ENCODE measurements around the gene TMEM132D. TPM values are rescaled to one million over a fixed set of nuclear protein-coding genes. Genes with fewer than 3 reads are reported as not detected.

TMEM132D gene
- total RNA-seq, 1 donor from 2014 or later, result not detected

DNA sequence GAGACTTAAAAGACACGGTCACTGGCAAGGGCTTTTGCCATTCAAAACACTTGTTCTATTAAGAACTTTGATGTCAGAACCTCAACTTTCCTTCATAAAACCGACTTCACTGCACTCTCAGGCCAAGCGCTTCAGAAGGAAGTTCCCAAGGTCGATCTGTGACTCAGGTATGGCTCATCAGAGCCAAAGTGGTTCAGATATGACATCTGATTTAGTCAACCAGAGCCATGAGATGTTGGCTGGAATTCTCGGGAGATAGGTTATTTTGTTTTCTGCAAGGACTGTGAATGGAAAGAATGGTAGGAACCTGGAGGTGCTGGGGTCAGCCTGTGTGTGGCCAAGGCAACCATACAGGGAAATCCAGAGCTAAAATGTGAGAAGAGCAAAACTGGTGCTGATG is 604.9 kb downstream of the TMEM132D start:
- ATAC-seq (no peak), DNase-seq (ENCODE audit: low spot score) (no peak)

- ATAC-seq, result no peak
- DNase-seq (ENCODE audit: low spot score), result no peak
Measured at GRCh38 chr12:129296671-129297070, 607.2 kb downstream of the TMEM132D start.

GRCh38 chr12:129294868-129295267 is 609.0 kb downstream of the TMEM132D start:
- no peak for ATAC-seq
- no peak for DNase-seq (ENCODE audit: low spot score)

DNA sequence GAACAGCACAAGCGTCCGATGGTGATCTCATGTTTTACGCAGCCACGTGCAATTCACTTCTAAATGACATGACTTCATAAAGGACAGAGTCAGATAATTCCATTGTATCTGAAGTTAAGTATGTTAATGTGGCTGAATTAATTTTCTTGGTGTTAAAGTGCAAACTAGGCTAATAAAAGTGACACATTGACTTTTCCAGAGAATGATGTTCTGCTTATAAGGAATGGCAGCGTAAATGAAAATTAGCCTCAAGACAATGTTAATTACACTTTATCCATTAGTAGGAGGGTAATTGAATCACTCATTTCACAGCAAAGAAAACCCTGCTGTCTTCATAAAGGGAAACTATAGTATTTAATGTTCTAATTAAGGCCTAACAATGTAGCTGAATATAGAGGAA is 624.1 kb downstream of the TMEM132D start:
- ATAC-seq (no peak), DNase-seq (ENCODE audit: low spot score) (no peak)

DNA sequence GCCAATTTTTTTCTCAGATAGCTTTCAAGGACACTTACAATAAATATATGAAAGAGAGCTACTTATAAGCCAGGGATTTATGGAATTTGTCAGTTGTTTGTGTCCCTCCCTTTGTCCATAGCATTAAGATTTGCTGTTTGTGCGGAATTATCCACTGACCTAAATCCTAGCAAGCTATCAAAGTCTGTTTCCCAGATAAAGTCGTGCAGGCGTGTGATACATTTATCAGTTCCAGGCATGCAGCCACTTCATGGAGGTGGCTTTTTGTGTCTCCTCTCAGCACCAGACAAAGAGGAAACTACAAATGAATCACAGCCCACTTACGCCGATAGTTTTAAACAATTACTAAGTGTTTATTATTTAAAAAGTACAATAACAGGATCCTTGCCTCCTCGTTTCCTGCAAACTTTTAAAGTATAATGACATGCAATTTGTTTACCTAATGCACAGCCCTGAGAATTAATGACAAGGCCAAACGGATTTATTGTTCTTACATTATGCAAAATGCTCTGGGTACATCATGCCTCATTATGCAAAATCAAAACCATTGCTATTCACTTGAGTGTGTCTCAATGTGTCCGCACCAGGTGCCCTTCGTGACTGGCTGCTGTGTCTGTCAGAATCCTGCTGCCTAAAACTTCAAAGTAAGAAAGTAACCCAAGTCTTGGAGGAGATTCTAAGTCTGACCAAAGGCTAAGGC is 627.3 kb downstream of the TMEM132D start:
- ATAC-seq, result peak; percentile 55

GRCh38 chr12:129269756-129270495 is 633.9 kb downstream of the TMEM132D start:
- ATAC-seq (no peak), DNase-seq (ENCODE audit: low spot score) (no peak)

More for the DNA sequence above, 627.3 kb downstream of the TMEM132D start:
- no peak for DNase-seq (ENCODE audit: low spot score)

GRCh38 chr12:129258781-129259318 is 645.0 kb downstream of the TMEM132D start:
- DNase-seq (ENCODE audit: low spot score) (no peak), ATAC-seq (no peak)

GRCh38 chr12:129257524-129257923 is 646.3 kb downstream of the TMEM132D start:
- DNase-seq (ENCODE audit: low spot score), result no peak
- no peak for ATAC-seq

GRCh38 chr12:129246630-129247029 is 657.2 kb downstream of the TMEM132D start:
- DNase-seq (ENCODE audit: low spot score), result no peak
- ATAC-seq, result no peak

DNA sequence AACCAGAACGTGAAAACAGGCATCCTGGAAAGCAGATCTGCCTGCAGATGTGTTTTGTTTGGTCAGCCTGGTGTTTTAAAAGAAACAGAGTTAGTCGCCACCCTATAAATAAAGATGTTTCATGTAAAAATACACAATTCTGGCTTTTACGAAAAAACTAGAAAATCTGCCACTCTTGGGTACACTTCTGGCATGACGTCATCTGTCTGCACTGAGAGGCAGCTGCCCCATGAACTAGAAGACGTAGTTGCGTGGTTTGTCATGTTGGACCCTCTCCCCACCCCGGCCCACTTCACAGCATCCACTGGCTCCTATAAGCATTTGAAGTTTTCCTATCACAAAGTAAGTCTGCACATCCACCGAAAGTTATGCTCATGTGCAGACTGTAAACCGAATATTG is 658.1 kb downstream of the TMEM132D start:
- DNase-seq (ENCODE audit: low spot score), result no peak
- no peak for ATAC-seq

DNA sequence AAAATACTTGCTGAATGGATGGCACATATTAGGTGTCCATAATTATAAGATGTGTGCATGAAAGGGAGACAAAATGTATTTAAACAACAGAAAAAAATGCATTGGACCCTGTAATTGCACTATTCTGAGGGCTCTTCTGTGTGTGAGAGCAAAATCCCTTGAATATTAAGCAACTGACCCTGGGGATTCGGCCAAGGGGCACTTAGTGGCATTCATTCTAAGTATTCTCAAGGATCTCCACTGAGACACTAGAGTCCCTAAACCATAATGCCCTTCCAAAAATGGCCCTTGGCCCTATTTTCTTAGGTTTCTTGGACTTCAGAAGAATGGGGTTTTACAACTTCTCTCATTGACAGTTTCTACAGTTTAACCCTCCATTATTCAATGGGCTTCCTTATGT is 662.0 kb downstream of the TMEM132D start:
- DNase-seq (ENCODE audit: low spot score), result no peak
- ATAC-seq, result no peak

DNA sequence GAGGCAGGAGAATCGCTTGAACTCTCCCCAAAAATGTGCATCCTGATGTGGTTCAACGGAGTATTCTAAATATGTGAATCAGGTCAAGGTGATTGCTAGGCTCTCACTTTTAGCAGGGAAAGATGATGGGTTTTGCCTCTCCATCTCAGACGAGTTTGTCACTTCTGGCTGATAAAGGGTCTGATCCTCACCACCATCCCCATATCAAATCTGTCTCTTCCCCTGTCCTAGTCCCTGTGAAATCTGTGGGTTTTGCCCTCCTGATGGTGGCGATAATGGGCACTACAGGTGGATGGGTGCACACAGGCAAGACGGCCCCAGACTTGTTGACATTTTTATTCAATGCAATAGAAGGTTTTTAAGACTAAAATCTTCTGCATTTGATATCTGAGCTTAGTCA is 665.9 kb downstream of the TMEM132D start:
- ATAC-seq (no peak), DNase-seq (ENCODE audit: low spot score) (no peak)

DNA sequence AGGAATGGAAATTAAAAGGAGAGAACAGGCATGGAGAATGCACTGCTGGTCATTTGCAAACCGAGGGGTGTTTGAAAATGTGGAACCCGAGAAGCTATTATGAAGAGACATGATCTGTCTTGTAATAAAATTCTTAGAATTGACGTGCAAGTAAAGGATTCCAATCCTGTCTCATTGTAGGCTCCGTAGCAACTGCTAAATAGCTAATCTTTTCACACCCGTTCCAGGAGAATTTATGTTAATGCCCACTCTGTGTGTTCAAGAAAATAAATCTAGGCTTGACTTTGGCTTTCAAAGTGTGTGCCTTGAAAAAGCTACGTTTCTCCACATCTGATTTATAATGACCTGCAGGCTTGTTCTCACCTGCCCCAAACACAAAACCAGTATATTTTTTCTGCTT is 669.6 kb downstream of the TMEM132D start:
- DNase-seq (ENCODE audit: low spot score) (no peak), ATAC-seq (no peak)

GRCh38 chr12:129231491-129231890 is 672.3 kb downstream of the TMEM132D start:
- ATAC-seq, result no peak
- no peak for DNase-seq (ENCODE audit: low spot score)

DNA sequence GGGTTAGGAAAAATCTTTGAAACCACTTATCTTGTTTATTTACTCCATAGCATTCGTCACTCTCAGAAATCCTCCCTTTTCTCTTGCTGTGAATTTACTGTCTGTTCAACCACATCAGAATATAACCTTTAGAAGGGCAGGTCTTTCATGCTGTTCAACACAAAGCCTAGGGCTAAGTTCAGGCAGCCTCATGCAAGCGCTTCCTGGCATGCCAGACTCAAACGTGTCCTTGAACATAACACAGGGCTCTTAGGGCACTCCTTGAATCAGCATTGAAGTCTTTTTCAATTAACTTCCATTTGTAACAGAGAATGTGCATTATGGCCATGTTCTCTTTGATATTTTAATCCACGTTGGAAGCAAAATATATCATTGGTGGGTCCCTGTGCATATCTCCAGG is 672.8 kb downstream of the TMEM132D start:
- no peak for DNase-seq (ENCODE audit: low spot score)
- ATAC-seq, result no peak

DNA sequence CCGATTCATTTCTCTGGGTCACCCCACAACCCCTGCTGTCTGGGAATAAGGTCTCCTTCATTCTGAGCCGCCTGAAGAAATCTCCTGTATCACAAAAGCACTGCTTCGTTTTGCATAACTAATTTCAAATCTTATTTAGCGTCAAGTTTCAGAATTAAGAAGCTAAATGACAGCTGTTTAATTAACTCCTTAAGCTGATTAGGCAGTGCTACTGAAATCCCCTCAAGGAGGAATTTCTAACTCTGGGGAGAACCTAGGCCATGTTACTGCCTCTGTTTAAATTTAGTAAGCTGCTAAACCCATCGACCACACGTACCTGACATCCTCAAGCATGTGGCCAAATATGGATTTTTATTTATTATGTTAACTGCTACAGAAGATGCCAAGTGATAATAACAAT is 677.0 kb downstream of the TMEM132D start:
- ATAC-seq (no peak), DNase-seq (ENCODE audit: low spot score) (no peak)

DNA sequence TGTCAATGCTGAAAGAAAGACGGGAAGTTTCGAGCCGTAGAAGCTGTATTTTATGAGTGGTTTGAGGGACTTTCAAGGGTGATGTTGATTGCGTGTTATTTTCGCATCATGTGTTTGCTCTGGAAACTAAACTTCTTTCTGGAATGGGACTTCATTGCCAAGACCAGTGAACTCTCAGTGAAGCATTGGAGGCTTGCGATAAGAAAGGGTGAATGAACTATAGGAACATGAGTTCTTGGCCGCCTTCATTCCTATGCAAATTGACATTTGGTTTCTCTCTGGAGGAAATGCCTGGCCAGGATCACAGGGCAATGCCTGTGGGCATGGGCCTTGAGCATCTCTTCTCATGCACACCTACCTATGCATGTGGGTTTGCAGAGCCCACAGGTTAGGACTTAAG is 677.8 kb downstream of the TMEM132D start:
- peak; percentile 34 for ATAC-seq
- DNase-seq (ENCODE audit: low spot score), result no peak

DNA sequence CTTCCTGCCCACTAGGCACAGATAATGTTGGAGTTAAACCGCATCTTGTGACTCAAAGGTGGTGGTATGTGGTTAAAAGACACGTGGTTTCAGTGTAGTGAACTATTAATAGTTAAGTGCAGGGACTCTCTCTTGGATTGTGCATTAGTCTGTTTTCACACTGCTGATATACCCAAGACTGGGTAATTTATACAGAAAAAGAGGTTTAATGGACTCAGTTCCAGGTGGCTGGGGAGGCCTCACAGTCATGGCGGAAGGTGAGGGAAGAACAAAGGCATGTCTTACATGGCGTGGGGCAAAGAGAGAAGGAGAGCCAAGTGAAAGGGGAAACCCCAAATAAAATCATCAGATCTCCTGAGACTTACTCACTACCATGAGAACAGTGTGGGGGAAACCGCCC is 688.3 kb downstream of the TMEM132D start:
- no peak for DNase-seq (ENCODE audit: low spot score)
- no peak for ATAC-seq

GRCh38 chr12:129213551-129213950 is 690.3 kb downstream of the TMEM132D start:
- ATAC-seq, result no peak
- no peak for DNase-seq (ENCODE audit: low spot score)

DNA sequence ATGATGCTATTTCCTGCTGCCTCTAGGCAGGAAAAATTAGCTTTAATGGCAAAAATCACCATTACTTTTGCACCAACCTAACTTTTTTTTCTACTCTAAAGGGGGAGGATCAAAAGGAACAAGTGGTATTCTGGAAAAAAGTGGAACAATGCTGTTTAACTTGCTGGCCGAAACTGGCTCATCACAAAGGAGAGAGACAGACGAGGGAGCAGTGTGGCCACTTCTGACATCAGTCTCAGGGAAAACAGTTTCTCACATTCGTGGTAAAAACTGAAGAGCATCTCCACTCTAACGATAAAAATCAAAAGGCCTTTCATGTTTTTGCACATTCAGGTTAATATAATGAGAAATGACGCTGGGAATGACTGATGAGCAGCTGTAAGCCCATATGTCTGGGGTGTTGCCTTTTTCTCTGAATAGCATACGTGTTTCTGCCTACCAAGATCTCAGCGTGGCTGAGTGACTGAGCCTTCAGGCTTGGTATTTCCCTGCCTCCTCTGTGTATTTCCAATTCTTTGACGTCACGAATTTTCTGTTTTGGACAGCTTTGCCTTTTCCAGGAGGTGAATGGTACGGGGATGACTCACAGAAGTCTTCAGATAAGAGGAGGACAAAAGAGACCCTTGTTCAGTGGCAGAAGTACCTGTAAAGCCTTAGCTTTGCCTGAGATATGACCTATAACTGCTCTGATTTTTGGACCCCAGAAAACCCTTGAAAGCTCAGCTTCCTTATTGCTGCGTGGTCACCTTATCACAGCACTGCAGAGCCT is 691.8 kb downstream of the TMEM132D start:
- ATAC-seq (no peak), DNase-seq (ENCODE audit: low spot score) (no peak)

DNA sequence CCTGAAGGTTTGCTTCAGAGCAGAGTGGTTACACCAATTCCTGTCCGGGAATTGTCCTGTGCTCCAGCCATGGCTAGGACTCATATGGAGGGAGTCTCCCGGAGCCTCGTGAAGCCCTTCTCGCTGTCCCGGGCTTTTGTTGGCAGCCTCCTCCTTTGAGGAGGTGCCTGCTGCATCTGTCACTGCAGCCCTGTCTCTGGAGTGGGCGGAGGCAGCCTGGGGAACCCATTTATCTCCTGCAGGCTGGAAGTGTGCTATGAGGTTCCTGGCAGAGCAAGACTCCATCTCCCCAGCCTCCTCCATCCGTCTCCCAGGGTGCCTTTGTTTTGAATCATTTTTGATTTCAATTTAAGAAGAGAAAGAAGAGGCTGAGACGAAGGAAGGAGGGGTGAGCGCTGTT is 695.3 kb downstream of the TMEM132D start:
- ATAC-seq (no peak), DNase-seq (ENCODE audit: low spot score) (no peak)

DNA sequence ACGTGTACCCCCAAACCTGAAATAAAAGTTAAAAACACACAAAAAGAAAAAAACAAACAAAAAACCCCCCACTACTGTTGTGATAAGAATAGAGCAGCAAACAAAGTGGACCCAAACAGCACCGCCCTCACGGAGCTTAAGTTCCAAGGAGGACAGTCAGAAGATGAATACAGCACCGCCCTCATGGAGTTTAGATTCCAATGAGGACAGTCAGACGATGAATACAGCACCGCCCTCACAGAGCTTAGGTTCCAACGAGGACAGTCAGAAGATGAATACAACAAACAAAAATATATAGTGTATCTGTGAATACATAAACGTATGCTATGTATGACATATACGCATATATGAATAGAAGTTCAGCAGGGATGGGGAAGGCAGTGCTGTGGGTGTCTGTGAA is 696.7 kb downstream of the TMEM132D start:
- DNase-seq (ENCODE audit: low spot score), result no peak
- no peak for ATAC-seq

Data from left lobe of liver (tissue), 2 donors.